HL-60 (cell line): Measurements from ENCODE around the gene KRT2.

Experiments
- GABPA ChIP-seq: IDR thresholded peaks from 2 replicates; pipeline ENCODE4 v1.6.1; 2012; ENCODE audit warnings: low read depth
- POLR2AphosphoS5 ChIP-seq: IDR thresholded peaks from 2 replicates; pipeline ENCODE4 v1.6.1; 2012; ENCODE audit warnings: low read depth
- TF ChIP-seq, protein P1 (sequence below): IDR thresholded peaks from one replicate; pipeline ENCODE4 v1.5.1; 2011; ENCODE audit warnings: low read length, control low read depth, inconsistent platforms; ENCODE audit not compliant: insufficient read depth

- TF ChIP-seq POLR2AphosphoS5 (no peak), GABPA (no peak)
- TF ChIP-seq, protein P1, sequence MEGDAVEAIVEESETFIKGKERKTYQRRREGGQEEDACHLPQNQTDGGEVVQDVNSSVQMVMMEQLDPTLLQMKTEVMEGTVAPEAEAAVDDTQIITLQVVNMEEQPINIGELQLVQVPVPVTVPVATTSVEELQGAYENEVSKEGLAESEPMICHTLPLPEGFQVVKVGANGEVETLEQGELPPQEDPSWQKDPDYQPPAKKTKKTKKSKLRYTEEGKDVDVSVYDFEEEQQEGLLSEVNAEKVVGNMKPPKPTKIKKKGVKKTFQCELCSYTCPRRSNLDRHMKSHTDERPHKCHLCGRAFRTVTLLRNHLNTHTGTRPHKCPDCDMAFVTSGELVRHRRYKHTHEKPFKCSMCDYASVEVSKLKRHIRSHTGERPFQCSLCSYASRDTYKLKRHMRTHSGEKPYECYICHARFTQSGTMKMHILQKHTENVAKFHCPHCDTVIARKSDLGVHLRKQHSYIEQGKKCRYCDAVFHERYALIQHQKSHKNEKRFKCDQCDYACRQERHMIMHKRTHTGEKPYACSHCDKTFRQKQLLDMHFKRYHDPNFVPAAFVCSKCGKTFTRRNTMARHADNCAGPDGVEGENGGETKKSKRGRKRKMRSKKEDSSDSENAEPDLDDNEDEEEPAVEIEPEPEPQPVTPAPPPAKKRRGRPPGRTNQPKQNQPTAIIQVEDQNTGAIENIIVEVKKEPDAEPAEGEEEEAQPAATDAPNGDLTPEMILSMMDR: no peak
Measured at GRCh38 chr12:52656616-52657015, 4.6 kb upstream of the KRT2 start.
